Endothelial cell of umbilical vein (primary cell): ENCODE measurements around the gene RBM22. TPM values are rescaled to one million over a fixed set of nuclear protein-coding genes. Genes with fewer than 3 reads are reported as not detected.
A peak's percentile ranks its signal among the peaks of the same experiment; 100 is the strongest.

ENCODE experiments used
- BruUV-seq: library from RNA; stranded (reverse); fragments of 400-500 nt; replicated peaks from 2 replicates; lab custom pipeline; 2021; lab: Mats Ljungman, UMichigan
- CTCF ChIA-PET: fragments of 300-600, 350-600 bp; sonication (Branson Sonifier 250); formaldehyde crosslinking; loops from one replicate; lab custom pipeline; 2021; ENCODE audit warnings: antibody characterized with exemption, inconsistent platforms; lab: Charles Lee
- POLR2A ChIA-PET: fragments of 300-600, 350-600 bp; sonication (Branson Sonifier 250); formaldehyde crosslinking; loops from one replicate; lab custom pipeline; 2021; ENCODE audit warnings: antibody characterized with exemption, inconsistent platforms; lab: Charles Lee
- DNase-seq: peaks from one replicate; pipeline ENCODE4 v3.0.0-alpha.2; 2011; ENCODE audit warnings: low read depth, low spot score
- FAIRE-seq: peaks from 2 replicates; lab custom pipeline; 2011; peaks lifted over from hg19 to GRCh38; lab: Jason Lieb, UNC
- H2AFZ ChIP-seq: 2 replicates; pipeline ENCODE4 v1.6.0; 2012; ENCODE audit warnings: low read depth, low read length, control low read depth, inconsistent platforms
- H3K27ac ChIP-seq: 2 replicates; pipeline ENCODE4 v1.5.1; 2011; ENCODE audit warnings: low read depth, mild to moderate bottlenecking, control low read depth, low read length, moderate library complexity; ENCODE audit not compliant: insufficient read depth
- H3K27me3 ChIP-seq, 2 experiments: 2 replicates each; pipeline versions ENCODE4 v1.6.0 to v1.6.1; 2011; ENCODE audit warnings: low read length in 2 of 2, mixed read lengths in 1 of 2; ENCODE audit not compliant: control insufficient read depth in 2 of 2, insufficient read depth in 2 of 2
- H3K36me3 ChIP-seq, 2 experiments: 2 replicates in 1 of 2; 3 replicates in 1 of 2; pipeline ENCODE4 v1.5.1; 2011; ENCODE audit warnings: low read length in 2 of 2, mild to moderate bottlenecking in 1 of 2, moderate library complexity in 1 of 2; ENCODE audit not compliant: control insufficient read depth in 2 of 2, insufficient read depth in 2 of 2; ENCODE audit errors: extremely low read depth in 1 of 2
- H3K4me1 ChIP-seq: 3 replicates; pipeline ENCODE4 v1.5.1; 2011; ENCODE audit warnings: mild to moderate bottlenecking, low read length; ENCODE audit not compliant: control insufficient read depth, insufficient read depth; ENCODE audit errors: extremely low read depth
- H3K4me2 ChIP-seq: 2 replicates; pipeline ENCODE4 v1.6.1; 2011; ENCODE audit warnings: low read length, control low read depth, mixed read lengths; ENCODE audit not compliant: insufficient read depth
- H3K4me3 ChIP-seq, 3 experiments: fragments of 200-600 bp in 1 of 3; sonication (generic), shearing (Covaris generic) in 1 of 3; replicated peaks in 1 of 3; 2 replicates each; pipeline ENCODE4 v1.5.1; 2011 to 2016; ENCODE audit warnings: control low read depth in 3 of 3, low read length in 3 of 3, mild to moderate bottlenecking in 2 of 3, inconsistent platforms in 1 of 3, low read depth in 1 of 3, moderate library complexity in 1 of 3; ENCODE audit not compliant: insufficient read depth in 1 of 3
- H3K79me2 ChIP-seq: 2 replicates; pipeline ENCODE4 v1.6.0; 2012; ENCODE audit warnings: low read length, inconsistent platforms; ENCODE audit not compliant: control insufficient read depth, insufficient read depth
- H3K9ac ChIP-seq: replicated peaks from 2 replicates; pipeline ENCODE3; 2011; ENCODE audit warnings: low read length, control low read depth; ENCODE audit not compliant: insufficient read depth; ENCODE audit errors: extremely low read depth
- H3K9me1 ChIP-seq: replicated peaks from 3 replicates; pipeline ENCODE4 v1.6.0; 2011; ENCODE audit warnings: mild to moderate bottlenecking, low read length; ENCODE audit not compliant: control insufficient read depth, insufficient read depth; ENCODE audit errors: extremely low read depth
- H3K9me3 ChIP-seq: replicated peaks from 2 replicates; pipeline ENCODE4 v1.5.1; 2012; ENCODE audit warnings: low read length, inconsistent platforms; ENCODE audit not compliant: control insufficient read depth, insufficient read depth
- H4K20me1 ChIP-seq: replicated peaks from 2 replicates; pipeline ENCODE3; 2011; ENCODE audit warnings: mild to moderate bottlenecking, low read length; ENCODE audit not compliant: control insufficient read depth, insufficient read depth; ENCODE audit errors: extremely low read depth
- CTCF ChIP-seq, 2 donors: IDR thresholded peaks; 1 replicate in 1 of 2; 2 replicates in 1 of 2; pipeline ENCODE4 v1.5.1; 2011; ENCODE audit warnings: low read length in 2 of 2, mild to moderate bottlenecking in 2 of 2, moderate library complexity in 2 of 2, control low read depth in 1 of 2, inconsistent platforms in 1 of 2, low read depth in 1 of 2; ENCODE audit not compliant: insufficient read depth in 1 of 2; ENCODE audit errors: extremely low read depth in 1 of 2
- FOS ChIP-seq: IDR thresholded peaks from 2 replicates; pipeline ENCODE4 v1.6.1; 2011; ENCODE audit warnings: mild to moderate bottlenecking, low read length, moderate library complexity, borderline replicate concordance; ENCODE audit not compliant: insufficient read depth
- MAX ChIP-seq: IDR thresholded peaks from 2 replicates; pipeline ENCODE4 v1.6.1; 2011; ENCODE audit not compliant: insufficient read depth, insufficient read length
- POLR2AphosphoS5 ChIP-seq: IDR thresholded peaks from 2 replicates; pipeline ENCODE4 v1.6.1; 2012; ENCODE audit warnings: low read depth, mild to moderate bottlenecking, control low read depth, low read length, moderate library complexity; ENCODE audit not compliant: insufficient read depth
- dilution Hi-C: fragments of 300-500 bp; cut with MboI; formaldehyde crosslinking; loops from one replicate; pipeline ENCODE4 v1.15.0; 2019; ENCODE audit warnings: low sequenced_read_pairs; ENCODE audit not compliant: extremely low pct_ligation_motif_present
- intact Hi-C: fragments of 100-400 bp; cut with micrococcal nuclease; formaldehyde crosslinking; loops from one replicate; pipeline ENCODE4 v1.10.0; 2022
- polyA plus RNA-seq, 4 experiments: library from polyadenylated mRNA; depleted of rRNA in 3 of 4; stranded (reverse) in 3 of 4; unstranded in 1 of 4; fragments of >200 nt; gene quantifications; 2 replicates each; pipeline versions ENCODE4 v1.2.1 to v1.2.3, GENCODE V29; 2011 to 2012; ENCODE audit warnings: missing spikeins in 1 of 4
- total RNA-seq: library from RNA; stranded (reverse); gene quantifications from 2 replicates; pipeline ENCODE4 v1.2.3, GENCODE V29; 2021

The RBM22 gene
- total and polyA plus RNA-seq, 2 donors (not counting 3 experiments of a cell fraction or from before 2014, with no cell fraction given) = 41.8 to 51.2 TPM

DNA sequence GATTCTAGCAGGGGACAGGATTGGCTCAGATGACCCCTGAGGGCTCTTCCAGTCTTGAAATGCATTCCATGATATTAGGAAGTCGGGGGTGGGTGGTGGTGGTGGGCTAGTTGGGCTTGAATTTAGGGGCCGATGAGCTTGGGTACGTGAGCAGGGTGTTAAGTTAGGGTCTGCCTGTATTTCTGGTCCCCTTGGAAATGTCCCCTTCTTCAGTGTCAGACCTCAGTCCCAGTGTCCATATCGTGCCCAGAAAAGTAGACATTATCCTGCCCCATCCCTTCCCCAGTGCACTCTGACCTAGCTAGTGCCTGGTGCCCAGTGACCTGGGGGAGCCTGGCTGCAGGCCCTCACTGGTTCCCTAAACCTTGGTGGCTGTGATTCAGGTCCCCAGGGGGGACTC, 42.7 kb downstream of the RBM22 start:
- dilution Hi-C loops = no loop called here
- POLR2A ChIA-PET = interaction anchor here (0.5 kb wide), 1 partner anchor 174 kb away, joined by 6 read pairs; no protein-coding TSS in a partner anchor
- BruUV-seq = no TSS peak
- no peak overlapping the region for H3K4me2 ChIP-seq
- DNase-seq = no peak
- H3K9me1 ChIP-seq = no peaks in the 10 kb centered on the region
- no peak overlapping the region for H2AFZ ChIP-seq
- no peaks in the 10 kb centered on the region for H4K20me1 ChIP-seq
- H3K9ac ChIP-seq = no peak overlapping the region
- H3K36me3 ChIP-seq = peaks cover 3 to 12% of the 10 kb centered on the region in 2 experiments
- no peaks in the 10 kb centered on the region for H3K4me1 ChIP-seq
- no peak overlapping the region for H3K27ac ChIP-seq
- intact Hi-C loops = no loop called here
- no peaks in the 10 kb centered on the region for H3K9me3 ChIP-seq
- H3K27me3 ChIP-seq = peaks cover 12 to 13% of the 10 kb centered on the region in 2 experiments
- CTCF ChIA-PET = interaction anchor here (1.2 to 9.0 kb wide), 6 partner anchors 43 to 189 kb away, joined by 3 to 123 read pairs (median 12); partner anchors contain the start of genes IRGM and RBM22
- TF ChIP-seq MAX (no peak), POLR2AphosphoS5 (no peak), FOS (no peak), CTCF (IDR thresholded peaks at IDR 0.05; ENCODE audit: extremely low read depth in 1 of 2, insufficient read depth in 1 of 2, low read depth in 1 of 2, low read length in 2 of 2) (no peak)
- no peaks in the 10 kb centered on the region for H3K79me2 ChIP-seq
- FAIRE-seq = peak; percentile 42
- H3K4me3 ChIP-seq = no peak overlapping the region
